ENCODE results near the gene ACBD7. TPM values are rescaled to one million over a fixed set of nuclear protein-coding genes. Genes with fewer than 3 reads are reported as not detected.

Gene ACBD7
- total RNA-seq, 1 experiment from 2014 or later: 13.9 TPM

- no peak for DNase-seq
- Histone ChIP-seq H3K27me3 (replicated peaks; ENCODE audit: control insufficient read depth, insufficient read depth, low read length) (no peaks in the 10 kb centered on the region), H3K9me3 (no peaks in the 10 kb centered on the region), H3K4me1 (no peaks in the 10 kb centered on the region), H3K4me3 (ENCODE audit: low read depth, low read length) (no peak overlapping the region), H3K36me3 (ENCODE audit: control insufficient read depth, insufficient read depth, low read length) (no peaks in the 10 kb centered on the region; the same call in none of the 2 replicates)
- ChIA-PET POLR2A (no interaction called here), CTCF (no interaction called here)
- Mint-ChIP-seq H3K36me3 (ENCODE audit: insufficient read depth, unreplicated experiment) (peaks cover 13% of the 10 kb centered on the region), H3K27ac (ENCODE audit: unreplicated experiment) (no peak overlapping the region), H3K27me3 (ENCODE audit: insufficient read depth, unreplicated experiment) (no peaks in the 10 kb centered on the region), H3K4me1 (ENCODE audit: low read depth, unreplicated experiment) (no peaks in the 10 kb centered on the region), H3K9me3 (ENCODE audit: unreplicated experiment) (no peaks in the 10 kb centered on the region), H3K4me3 (ENCODE audit: unreplicated experiment) (no peak overlapping the region)
- intact Hi-C loops (cut with micrococcal nuclease; ENCODE audit: unreplicated experiment): no loop called here
- no TSS peak for BruUV-seq (replicated peaks)
- no peak for TF ChIP-seq CTCF (IDR thresholded peaks at IDR 0.05; ENCODE audit: insufficient read depth in 1 of 2, low read depth in 1 of 2, low read length in 1 of 2, severe bottlenecking in 1 of 2, unreplicated experiment in 1 of 2)
Measured at GRCh38 chr10:15116225-15116624, 27.6 kb upstream of the ACBD7 start.

GRCh38 chr10:15113766-15114165 lies 25.2 kb upstream of the ACBD7 start:
- intact Hi-C loops (cut with micrococcal nuclease; ENCODE audit: unreplicated experiment): no loop called here
- Histone ChIP-seq H3K4me3 (ENCODE audit: low read depth, low read length) (no peak overlapping the region), H3K9me3 (no peaks in the 10 kb centered on the region), H3K4me1 (0 out of 2 replicates have a peak, but pooled peaks cover 1% of the 10 kb centered on the region), H3K27me3 (replicated peaks; ENCODE audit: control insufficient read depth, insufficient read depth, low read length) (no peaks in the 10 kb centered on the region), H3K36me3 (ENCODE audit: control insufficient read depth, insufficient read depth, low read length) (peaks cover 3% of the 10 kb centered on the region)
- Mint-ChIP-seq H3K9me3 (ENCODE audit: unreplicated experiment) (no peaks in the 10 kb centered on the region), H3K4me3 (ENCODE audit: unreplicated experiment) (no peak overlapping the region), H3K36me3 (ENCODE audit: insufficient read depth, unreplicated experiment) (peaks cover 31% of the 10 kb centered on the region), H3K27me3 (ENCODE audit: insufficient read depth, unreplicated experiment) (no peaks in the 10 kb centered on the region), H3K27ac (ENCODE audit: unreplicated experiment) (no peak overlapping the region), H3K4me1 (ENCODE audit: low read depth, unreplicated experiment) (no peaks in the 10 kb centered on the region)
- CTCF ChIA-PET: no interaction called here
- no peak for DNase-seq
- no TSS peak for BruUV-seq (replicated peaks)
- POLR2A ChIA-PET: no interaction called here
- no peak for TF ChIP-seq CTCF (IDR thresholded peaks at IDR 0.05; ENCODE audit: insufficient read depth in 1 of 2, low read depth in 1 of 2, low read length in 1 of 2, severe bottlenecking in 1 of 2, unreplicated experiment in 1 of 2)

GRCh38 chr10:15112657-15113056 lies 24.1 kb upstream of the ACBD7 start:
- no TSS peak for BruUV-seq (replicated peaks)
- no peak for DNase-seq
- intact Hi-C loops (cut with micrococcal nuclease; ENCODE audit: unreplicated experiment): no loop called here
- CTCF ChIA-PET: no interaction called here
- Mint-ChIP-seq H3K4me1 (ENCODE audit: low read depth, unreplicated experiment) (no peaks in the 10 kb centered on the region), H3K9me3 (ENCODE audit: unreplicated experiment) (no peaks in the 10 kb centered on the region), H3K27ac (ENCODE audit: unreplicated experiment) (no peak overlapping the region), H3K36me3 (ENCODE audit: insufficient read depth, unreplicated experiment) (peaks cover 43% of the 10 kb centered on the region), H3K27me3 (ENCODE audit: insufficient read depth, unreplicated experiment) (no peaks in the 10 kb centered on the region), H3K4me3 (ENCODE audit: unreplicated experiment) (no peak overlapping the region)
- Histone ChIP-seq H3K9me3 (no peaks in the 10 kb centered on the region), H3K4me1 (0 out of 2 replicates have a peak, but pooled peaks cover 7% of the 10 kb centered on the region), H3K27me3 (replicated peaks; ENCODE audit: control insufficient read depth, insufficient read depth, low read length) (no peaks in the 10 kb centered on the region), H3K36me3 (ENCODE audit: control insufficient read depth, insufficient read depth, low read length) (peaks cover 3% of the 10 kb centered on the region), H3K4me3 (ENCODE audit: low read depth, low read length) (no peak overlapping the region)
- POLR2A ChIA-PET: no interaction called here
- no peak for TF ChIP-seq CTCF (IDR thresholded peaks at IDR 0.05; ENCODE audit: insufficient read depth in 1 of 2, low read depth in 1 of 2, low read length in 1 of 2, severe bottlenecking in 1 of 2, unreplicated experiment in 1 of 2)
